NCI-H82 treated with DMSO at 0.1 percent for 48 hours (cell line): ENCODE measurements around the gene BTRC.
"Not testable (repeated sequence)": the region's sequence is repeated elsewhere in the genome, so short reads cannot be mapped to it uniquely, and the experiment has no call there.

Source experiments
- DNase-seq: peaks from one replicate; lab custom pipeline; 2025; ENCODE audit not compliant: unreplicated experiment; lab: John Stamatoyannopoulos, UW

Gene BTRC

DNA sequence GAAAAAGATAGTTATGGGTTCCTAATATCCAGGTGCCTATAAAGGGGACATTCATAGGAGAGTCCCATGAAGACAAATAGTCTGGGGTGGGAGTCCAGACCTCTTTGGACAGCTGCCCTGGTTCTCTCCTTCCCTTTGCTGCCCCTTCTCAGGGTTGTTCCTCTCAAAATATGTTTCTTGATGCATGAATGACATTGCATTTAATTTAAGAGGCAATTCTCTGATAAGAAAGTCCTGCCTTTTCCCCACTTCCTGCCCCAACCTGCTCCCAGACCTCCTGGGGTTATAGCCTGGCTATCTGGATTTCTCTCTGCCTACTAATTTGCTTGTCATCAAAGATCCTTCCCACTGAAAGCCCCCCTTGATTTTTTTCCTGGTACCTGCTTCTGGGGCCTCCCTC, 12.5 kb upstream of the BTRC start:
- DNase-seq: no peak

DNA sequence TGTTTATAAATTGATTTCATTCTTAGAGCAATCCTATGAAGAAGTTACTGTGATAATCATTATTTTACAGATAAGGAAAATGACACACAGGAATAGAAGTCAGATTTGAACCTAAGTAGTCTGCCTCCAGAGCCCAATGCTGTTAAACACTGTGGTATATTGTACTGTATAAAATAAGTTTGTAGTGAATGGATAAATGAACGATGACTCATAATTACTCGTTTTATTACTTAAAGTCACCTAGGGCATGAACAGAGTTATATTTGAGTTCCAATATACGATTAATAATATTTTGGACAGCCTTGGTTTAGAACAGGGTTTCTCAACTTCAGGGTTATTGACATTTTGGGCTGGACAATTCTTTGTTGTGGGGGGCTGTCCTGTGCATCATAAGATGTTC, 7.8 kb upstream of the BTRC start:
- no peak for DNase-seq

DNA sequence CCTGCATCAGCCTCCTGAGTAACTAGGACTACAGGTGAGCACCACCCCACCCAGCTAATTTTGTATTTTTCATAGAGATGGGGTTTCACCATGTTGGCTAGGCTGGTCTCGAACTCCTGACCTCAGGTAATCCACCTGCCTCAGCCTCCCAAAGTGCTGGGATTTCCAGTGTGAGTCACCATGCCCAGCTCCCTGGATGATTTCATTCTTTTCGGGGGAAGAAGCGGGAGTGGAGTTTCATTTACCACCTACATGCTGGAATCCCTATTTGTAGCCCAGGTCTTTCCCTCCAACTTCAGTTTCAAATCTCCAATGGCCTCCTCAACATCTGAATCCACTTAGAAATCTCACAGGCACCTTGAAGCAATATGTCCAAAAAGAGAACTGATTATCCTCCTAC, 2.9 kb upstream of the BTRC start:
- DNase-seq: no peak

- DNase-seq: no peak
Observed at GRCh38 chr10:101351477-101351876, 2.5 kb upstream of the BTRC start.

DNA sequence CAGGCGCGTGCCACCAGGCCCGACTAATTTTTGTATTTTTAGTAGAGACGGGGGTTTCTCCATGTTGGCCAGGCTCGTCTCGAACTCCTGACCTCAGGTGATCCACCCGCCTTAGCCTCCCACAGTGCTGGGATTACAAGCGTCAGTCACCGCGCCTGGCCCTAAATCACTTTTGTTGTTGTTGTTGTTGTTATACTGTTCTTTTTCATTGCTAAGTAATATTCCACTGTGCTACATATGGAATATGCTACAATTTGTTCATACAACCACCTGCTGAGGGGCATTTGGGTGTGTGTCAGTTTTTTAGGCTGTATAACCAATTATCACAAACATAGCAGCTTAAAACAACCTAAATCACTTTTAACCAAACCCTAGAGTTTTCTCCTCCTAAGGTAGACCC, 1.1 kb upstream of the BTRC start:
- not testable (repeated sequence) for DNase-seq

GRCh38 chr10:101354328-101355071, 535 bp downstream of the BTRC start:
- DNase-seq: peak; percentile 35

DNA sequence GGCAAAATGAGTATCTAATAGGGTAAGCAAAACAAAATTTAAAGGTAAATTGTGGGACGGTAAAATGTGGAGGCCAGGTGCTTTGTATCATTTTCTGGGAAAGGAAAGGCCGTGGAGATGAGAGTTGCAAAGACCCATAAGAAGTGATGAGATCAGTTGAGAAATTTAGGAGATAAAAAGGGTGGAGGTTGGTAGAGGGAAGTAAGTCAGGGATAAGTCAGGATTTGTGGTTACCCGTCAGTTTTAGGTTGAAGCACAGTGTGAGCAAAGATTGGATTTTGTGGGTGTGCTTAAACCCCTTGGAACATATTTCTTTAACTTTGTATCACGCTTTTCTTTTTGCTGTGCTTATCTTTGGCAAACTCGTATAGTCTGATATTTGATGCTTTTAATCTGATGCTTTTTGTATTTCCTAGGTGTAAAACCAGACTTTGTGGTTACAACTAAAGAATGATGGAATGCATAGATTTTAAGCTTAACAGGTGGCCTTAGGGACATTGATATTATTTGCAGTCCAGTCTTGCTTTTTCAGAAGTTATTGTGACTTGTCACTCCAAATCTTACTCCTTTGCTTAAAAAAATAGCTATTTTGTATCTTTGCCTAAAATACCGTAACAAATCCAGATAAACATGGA, 1.2 kb downstream of the BTRC start:
- no peak for DNase-seq

DNA sequence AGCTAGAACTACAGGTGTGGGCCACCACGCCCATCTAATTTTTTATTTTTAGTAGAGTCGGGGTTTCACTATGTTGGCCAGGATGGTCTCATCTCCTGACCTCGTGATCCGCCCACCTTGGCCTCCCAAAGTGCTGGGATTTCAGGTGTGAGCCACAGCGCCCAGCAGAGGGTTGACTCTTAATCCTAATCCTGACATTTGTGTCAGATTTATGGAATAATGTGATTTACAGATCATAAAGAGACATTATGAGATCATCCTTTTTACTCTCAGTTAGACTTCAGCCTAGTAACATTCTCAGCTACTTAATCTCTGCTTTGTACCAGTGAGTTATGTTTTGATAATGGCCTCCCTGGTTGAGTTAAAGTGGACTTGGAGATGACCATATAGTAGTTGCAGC, 2.2 kb downstream of the BTRC start:
- DNase-seq: no peak

GRCh38 chr10:101357958-101358357, 4.0 kb downstream of the BTRC start:
- DNase-seq: no peak

DNA sequence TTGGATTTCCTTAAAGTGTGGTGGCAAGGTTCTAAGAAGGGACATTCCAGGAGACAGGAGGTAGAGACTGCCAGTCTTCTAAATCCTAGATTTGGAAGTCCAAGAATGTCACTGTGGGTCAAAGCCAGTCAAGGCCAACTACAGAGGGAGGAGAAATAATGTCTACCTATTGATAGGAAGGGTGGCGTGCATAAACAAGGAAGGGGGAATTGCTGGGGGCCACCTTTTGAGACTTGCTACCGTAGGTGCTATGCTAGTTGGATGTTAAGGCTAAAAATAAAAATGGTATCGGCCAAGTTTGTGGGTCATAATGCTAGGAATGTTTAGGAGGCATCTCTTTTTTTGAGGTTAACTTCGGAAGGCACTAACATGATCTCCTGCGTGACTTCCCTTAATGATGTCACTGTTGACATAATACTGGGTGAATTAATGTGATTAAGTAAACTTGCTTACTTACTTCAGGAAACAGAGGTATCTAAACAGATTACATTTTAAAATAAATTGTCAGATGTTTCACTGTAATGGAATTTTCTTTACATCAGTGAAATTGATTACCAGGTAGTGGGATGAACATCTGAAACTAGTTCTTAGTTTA, 4.8 kb downstream of the BTRC start:
- DNase-seq: no peak

DNA sequence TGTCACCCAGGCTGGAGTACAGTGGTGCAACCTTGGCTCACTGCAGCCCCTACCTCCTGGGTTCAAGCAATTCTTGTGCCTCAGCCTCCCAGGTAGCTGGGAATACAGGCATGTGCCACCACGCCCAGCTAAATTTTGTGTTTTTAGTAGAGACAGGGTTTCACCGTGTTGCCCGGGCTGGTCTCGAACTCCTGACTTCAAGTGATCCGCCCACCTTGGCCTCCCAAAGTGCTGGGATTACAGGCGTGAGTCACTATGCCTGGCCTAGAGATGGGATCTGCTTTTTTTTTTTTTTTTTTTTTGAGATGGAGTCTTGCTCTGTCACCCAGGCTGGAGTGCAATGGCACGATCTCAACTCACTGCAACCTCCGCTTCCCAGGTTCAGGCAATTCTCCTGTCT, 6.1 kb downstream of the BTRC start:
- not testable (repeated sequence) for DNase-seq

DNA sequence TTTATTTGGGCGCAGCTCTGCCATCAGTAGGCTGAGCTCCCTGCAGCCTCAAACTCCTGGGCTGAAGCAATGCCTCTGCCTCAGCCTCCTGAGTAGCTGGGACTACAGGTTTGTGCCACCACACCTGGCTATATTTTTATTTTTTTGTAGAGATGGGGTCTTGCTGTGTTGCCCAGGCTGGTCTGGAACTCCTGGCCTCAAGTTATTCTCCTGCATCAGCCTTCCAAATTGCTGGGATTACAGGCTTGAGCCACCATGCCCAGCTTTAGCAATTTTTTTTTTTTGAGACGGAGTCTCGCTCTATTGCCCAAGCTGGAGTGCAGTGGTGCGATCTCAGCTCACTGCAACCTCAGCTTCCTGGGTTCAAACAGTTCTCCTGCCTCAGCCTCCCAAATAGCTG, 6.9 kb downstream of the BTRC start:
- DNase-seq: not testable (repeated sequence)

DNA sequence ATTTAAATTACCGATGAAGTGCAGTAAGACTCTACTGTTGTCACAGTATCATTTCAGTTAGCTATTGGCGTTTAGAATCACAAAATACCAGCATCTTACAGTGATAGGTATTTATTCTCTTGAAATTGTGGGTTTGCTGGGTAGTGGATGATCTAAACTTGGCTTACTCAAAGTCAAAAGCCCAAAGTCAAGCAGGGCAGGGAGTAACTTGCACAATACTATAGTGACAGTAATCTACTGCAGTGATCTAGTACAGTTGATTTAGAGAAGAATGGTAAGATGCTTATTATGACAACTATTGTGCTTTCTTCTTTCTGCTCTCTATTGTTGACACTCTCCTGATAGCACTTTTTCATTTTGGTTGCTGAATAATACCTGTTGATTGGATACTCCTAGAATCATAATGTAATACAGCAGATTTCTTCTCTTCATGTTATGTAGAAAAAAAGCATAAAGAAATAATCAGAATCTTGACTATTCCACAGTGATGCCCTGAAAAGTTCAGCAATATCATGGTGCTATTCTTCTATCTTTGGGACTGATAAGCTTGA, 10.0 kb downstream of the BTRC start:
- no peak for DNase-seq

GRCh38 chr10:101364721-101365120, 10.8 kb downstream of the BTRC start:
- DNase-seq: no peak

GRCh38 chr10:101367569-101368453, 13.8 kb downstream of the BTRC start:
- DNase-seq: no peak

DNA sequence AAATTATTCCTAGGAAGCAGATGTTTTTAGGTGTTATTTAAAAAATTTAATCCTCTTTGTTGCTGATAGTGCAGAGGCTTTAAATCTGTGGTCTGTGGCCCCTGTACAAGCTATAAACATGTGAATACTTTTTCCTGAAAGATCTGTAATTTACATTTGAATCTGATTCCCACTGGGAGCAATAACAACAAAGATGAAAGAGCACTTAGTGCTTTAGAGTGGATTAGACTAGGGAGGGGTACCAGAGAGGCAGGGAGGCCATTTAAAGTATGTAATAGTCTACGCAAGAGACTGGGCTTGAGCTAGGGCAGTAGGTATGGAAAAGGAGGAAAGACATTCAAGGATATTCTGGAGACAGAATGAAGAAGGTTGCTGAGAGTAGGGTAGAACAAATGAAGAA, 19.1 kb downstream of the BTRC start:
- DNase-seq: no peak

DNA sequence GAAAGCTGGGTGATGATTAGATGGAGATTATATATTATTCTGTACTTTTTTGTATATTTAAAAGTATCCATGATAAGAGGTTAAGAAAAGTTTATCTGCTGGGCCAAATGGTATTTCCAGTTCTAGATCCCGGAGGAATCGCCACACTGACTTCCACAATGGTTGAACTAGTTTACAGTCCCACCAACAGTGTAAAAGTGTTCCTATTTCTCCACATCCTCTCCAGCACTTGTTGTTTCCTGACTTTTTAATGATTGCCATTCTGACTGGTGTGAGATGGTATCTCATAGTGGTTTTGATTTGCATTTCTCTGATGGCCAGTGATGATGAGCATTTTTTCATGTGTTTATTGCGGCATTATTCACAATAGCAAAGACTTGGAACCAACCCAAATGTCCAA, 20.0 kb downstream of the BTRC start:
- not testable (repeated sequence) for DNase-seq

GRCh38 chr10:101375076-101375475, 21.1 kb downstream of the BTRC start:
- no peak for DNase-seq

GRCh38 chr10:101379663-101380352, 25.8 kb downstream of the BTRC start:
- DNase-seq: no peak

GRCh38 chr10:101380353-101381017, 26.5 kb downstream of the BTRC start:
- DNase-seq: no peak
